Right lung (tissue), 5 donors: ENCODE results near the gene TANGO6. TPM values are rescaled to one million over a fixed set of nuclear protein-coding genes. Genes with fewer than 3 reads are reported as not detected.
"Not testable (repeated sequence)": the region's sequence is repeated elsewhere in the genome, so short reads cannot be mapped to it uniquely, and the experiment has no call there.

Source experiments
- DNase-seq, 2 donors: peaks; one replicate each; pipeline ENCODE4 v3.0.0-alpha.2; 2013
- polyA plus RNA-seq, 5 donors: library from polyadenylated mRNA; unstranded; fragments of 120-200 nt; gene quantifications; one replicate each; pipeline versions ENCODE4 v1.2.1 to v1.2.3, GENCODE V29; 2013; ENCODE audit warnings: inconsistent platforms in 1 of 5, low replicate concordance in 1 of 5; ENCODE audit not compliant: insufficient read length in 5 of 5, insufficient read depth in 1 of 5

The TANGO6 gene
- polyA plus RNA-seq, 5 donors, result 6.5 to 8.3 (median 7.9) TPM

- DNase-seq, result no peak
Observed at GRCh38 chr16:69116256-69116875, 273.0 kb downstream of the TANGO6 start.

GRCh38 chr16:69116906-69117305 lies 273.6 kb downstream of the TANGO6 start:
- DNase-seq, result no peak

GRCh38 chr16:69118468-69118867 lies 275.1 kb downstream of the TANGO6 start:
- DNase-seq, result no peak

- no peak for DNase-seq
Observed at GRCh38 chr16:69118994-69119393, 275.7 kb downstream of the TANGO6 start.

- DNase-seq, result no peak
Observed at GRCh38 chr16:69119536-69119935, 276.2 kb downstream of the TANGO6 start.

- DNase-seq, result no peak
Observed at GRCh38 chr16:69120096-69120664, 276.8 kb downstream of the TANGO6 start.

- peak in 1 of 2 donors; percentile 60 for DNase-seq
Observed at GRCh38 chr16:69123910-69124309, 280.6 kb downstream of the TANGO6 start.

GRCh38 chr16:69124406-69124805 lies 281.1 kb downstream of the TANGO6 start:
- DNase-seq, result not testable (repeated sequence)

GRCh38 chr16:69124961-69125360 lies 281.6 kb downstream of the TANGO6 start:
- not testable (repeated sequence) for DNase-seq

GRCh38 chr16:69126221-69126620 lies 282.9 kb downstream of the TANGO6 start:
- no peak for DNase-seq

GRCh38 chr16:69126801-69127200 lies 283.5 kb downstream of the TANGO6 start:
- not testable (repeated sequence) for DNase-seq

- no peak for DNase-seq
Observed at GRCh38 chr16:69127966-69128510, 284.7 kb downstream of the TANGO6 start.

GRCh38 chr16:69130461-69130860 lies 287.1 kb downstream of the TANGO6 start:
- no peak for DNase-seq

- peak in 1 of 2 donors; percentile 25 for DNase-seq
Observed at GRCh38 chr16:69131167-69131838, 288.0 kb downstream of the TANGO6 start.

GRCh38 chr16:69131839-69132423 lies 288.6 kb downstream of the TANGO6 start:
- peak; percentile 77 to 78 for DNase-seq

- DNase-seq, result peak; percentile 76 to 80
Observed at GRCh38 chr16:69132424-69133252, 289.3 kb downstream of the TANGO6 start, which contains the start of the genes CHTF8 and UTP4. CHTF8 (minus strand) TSS chr16:69132588; CDS start chr16:69121458, 11,130 bp downstream. UTP4 (plus strand) TSS chr16:69132649; CDS start chr16:69133460, 811 bp downstream.

GRCh38 chr16:69133373-69133954 lies 290.1 kb downstream of the TANGO6 start:
- DNase-seq, result no peak
